Pulmonary artery endothelial cell (primary cell): ENCODE results near the gene PANK2. TPM values are rescaled to one million over a fixed set of nuclear protein-coding genes. Genes with fewer than 3 reads are reported as not detected.

ENCODE experiments used
- DNase-seq: peaks from one replicate; pipeline ENCODE4 v3.0.0-alpha.2; 2011; ENCODE audit warnings: low read depth, low spot score
- total RNA-seq: library from RNA; depleted of rRNA; stranded (reverse); fragments of >200 nt; gene quantifications from 2 replicates; pipeline ENCODE4 v1.2.3, GENCODE V29; 2014

The PANK2 gene
- total RNA-seq, 1 donor from 2014 or later = 44.0 TPM

- no peak for DNase-seq
Measured at GRCh38 chr20:3976511-3976910, 87.3 kb downstream of the PANK2 start.

Other genes with a start within 250 kb of the PANK2 start
- gene GFRA4, start 226.0 kb upstream of the PANK2 start, total RNA-seq = not detected in 2 replicates
- gene ADAM33, start 207.4 kb upstream of the PANK2 start, total RNA-seq = 0.07 TPM in 1 of 2 replicates, not detected in the other
- gene SIGLEC1, start 176.8 kb upstream of the PANK2 start, total RNA-seq = not detected in 2 replicates
- 4.7 and 7.9 TPM in 2 replicates for gene HSPA12B, start 156.7 kb upstream of the PANK2 start, total RNA-seq
- 33.7 and 38.6 TPM in 2 replicates for gene ADISSP, start 121.6 kb upstream of the PANK2 start, total RNA-seq
- gene SPEF1, start 107.9 kb upstream of the PANK2 start, total RNA-seq = 0.13 TPM in 1 of 2 replicates, not detected in the other
- gene CENPB, start 102.6 kb upstream of the PANK2 start, total RNA-seq = 99.0 and 118 TPM in 2 replicates
- gene CDC25B, start 93.1 kb upstream of the PANK2 start, total RNA-seq = 16.4 and 20.1 TPM in 2 replicates
- 18.6 and 23.0 TPM in 2 replicates for gene AP5S1, start 68.8 kb upstream of the PANK2 start, total RNA-seq
- 17.1 and 17.5 TPM in 2 replicates for gene MAVS, start 42.6 kb upstream of the PANK2 start, total RNA-seq
- 2.6 and 4.6 TPM in 2 replicates for gene RNF24, start 126.2 kb downstream of the PANK2 start, total RNA-seq